Measurements from ENCODE around the gene LRRIQ1.
A peak's percentile ranks its signal among the peaks of the same experiment; 100 is the strongest.
"Not testable (repeated sequence)": the region's sequence is repeated elsewhere in the genome, so short reads cannot be mapped to it uniquely, and the experiment has no call there.

Gene LRRIQ1

GRCh38 chr12:85036234-85036707, at the start of gene LRRIQ1, which contains the start of gene TSPAN19:
Gene LRRIQ1, plus strand, starts transcription at chr12:85036351. Its CDS starts 1,826 bp downstream, at chr12:85038177.
Gene TSPAN19, minus strand, starts transcription at chr12:85036277. Its CDS starts 6,331 bp downstream, at chr12:85029946.
- DNase-seq: peak; percentile 92 to 99 (median 97)

- DNase-seq: peak; percentile 13 to 84 (median 39)
These were observed 49.6 kb upstream of the LRRIQ1 start for GRCh38 chr12:84986586-84986985.

- peak in 2 of 3 experiments; percentile 22 to 72 for DNase-seq
These were observed 41.7 kb upstream of the LRRIQ1 start for GRCh38 chr12:84994426-84994825.

GRCh38 chr12:84995641-84996040, 40.5 kb upstream of the LRRIQ1 start:
- DNase-seq: no peak

- no peak for DNase-seq
These were observed 39.4 kb upstream of the LRRIQ1 start for GRCh38 chr12:84996759-84997158.

- DNase-seq: no peak
These were observed 37.8 kb upstream of the LRRIQ1 start for GRCh38 chr12:84998341-84998740.

- DNase-seq: no peak
These were observed 35.4 kb upstream of the LRRIQ1 start for GRCh38 chr12:85000729-85001128.

GRCh38 chr12:85002778-85003296, 33.3 kb upstream of the LRRIQ1 start:
- DNase-seq: no peak

GRCh38 chr12:85004204-85004603, 31.9 kb upstream of the LRRIQ1 start:
- no peak for DNase-seq

GRCh38 chr12:85005047-85005446, 31.1 kb upstream of the LRRIQ1 start:
- not testable (repeated sequence) for DNase-seq

- no peak for DNase-seq
These were observed 30.5 kb upstream of the LRRIQ1 start for GRCh38 chr12:85005615-85006014.

- DNase-seq: no peak
These were observed 29.9 kb upstream of the LRRIQ1 start for GRCh38 chr12:85006206-85006605.

- no peak for DNase-seq
These were observed 28.3 kb upstream of the LRRIQ1 start for GRCh38 chr12:85007836-85008235.

GRCh38 chr12:85016413-85016812, 19.7 kb upstream of the LRRIQ1 start:
- DNase-seq: no peak

- DNase-seq: no peak
These were observed 19.0 kb upstream of the LRRIQ1 start for GRCh38 chr12:85017133-85017532.

GRCh38 chr12:85017618-85018017, 18.5 kb upstream of the LRRIQ1 start:
- DNase-seq: no peak

GRCh38 chr12:85018098-85018497, 18.1 kb upstream of the LRRIQ1 start:
- no peak for DNase-seq

- peak; percentile 8 to 75 (median 45) for DNase-seq
These were observed 6.7 kb upstream of the LRRIQ1 start for GRCh38 chr12:85029456-85029855.

GRCh38 chr12:85036733-85037132, 582 bp downstream of the LRRIQ1 start:
- peak in 2 of 3 experiments; percentile 31 to 75 for DNase-seq

GRCh38 chr12:85041395-85041794, 5.2 kb downstream of the LRRIQ1 start:
- DNase-seq: no peak

GRCh38 chr12:85043829-85044228, 7.7 kb downstream of the LRRIQ1 start:
- DNase-seq: no peak

GRCh38 chr12:85057370-85057963, 21.3 kb downstream of the LRRIQ1 start:
- peak; percentile 47 to 78 (median 55) for DNase-seq

- DNase-seq: no peak
These were observed 22.2 kb downstream of the LRRIQ1 start for GRCh38 chr12:85058339-85058738.

- no peak for DNase-seq
These were observed 23.4 kb downstream of the LRRIQ1 start for GRCh38 chr12:85059594-85059993.

- no peak for DNase-seq
These were observed 24.8 kb downstream of the LRRIQ1 start for GRCh38 chr12:85060916-85061315.

Measured in NCI-H1417 (cell line).